SK-N-MC (cell line): ENCODE data around the gene TBCEL.

Source experiments
- EZH2 ChIP-seq: fragments of 200-600 bp; sonication (generic); IDR thresholded peaks from one replicate; pipeline ENCODE4 v1.6.1; 2017; ENCODE audit warnings: antibody characterized with exemption
- POLR2AphosphoS5 ChIP-seq: IDR thresholded peaks from 2 replicates; pipeline ENCODE4 v1.6.1; 2012; ENCODE audit warnings: mild to moderate bottlenecking, low read depth, low read length, borderline replicate concordance

DNA sequence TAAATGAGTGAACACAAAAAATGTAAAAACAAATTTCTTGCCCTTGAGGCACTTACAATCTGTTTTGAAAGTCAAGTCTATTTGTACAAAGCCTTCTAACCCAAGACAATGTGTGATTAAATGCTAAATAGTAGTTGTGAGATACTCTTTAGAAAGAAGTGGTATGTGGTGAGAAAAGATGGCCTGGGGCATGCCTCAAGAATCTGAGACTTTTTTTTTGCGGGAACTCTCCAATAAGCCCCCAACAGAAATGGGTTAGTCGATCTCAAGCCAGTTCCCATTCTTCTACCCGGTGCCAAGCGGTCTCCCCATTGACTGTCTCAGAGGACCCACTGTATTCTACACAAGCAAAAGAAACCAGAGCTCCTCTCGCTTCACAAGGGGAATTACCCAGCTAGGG, 26.9 kb upstream of the TBCEL start:
- TF ChIP-seq EZH2 = no peak
- no peak for TF ChIP-seq POLR2AphosphoS5
